ENCODE results near the gene TMEFF2. TPM values are rescaled to one million over a fixed set of nuclear protein-coding genes. Genes with fewer than 3 reads are reported as not detected.

TMEFF2 gene
- total and polyA plus RNA-seq, 2 experiments from 2014 or later = 1.7 to 2.2 TPM

GRCh38 chr2:191942090-191942738 lies 252.5 kb downstream of the TMEFF2 start:
- H3K79me2 ChIP-seq (replicated peaks; ENCODE audit: insufficient read depth) = no peaks in the 10 kb centered on the region
- no peak overlapping the region for H3K4me3 Mint-ChIP-seq
- no peak overlapping the region for H3K4me2 ChIP-seq
- no peaks in the 10 kb centered on the region for H3K27me3 ChIP-seq (ENCODE audit: insufficient read depth)
- H3K27ac Mint-ChIP-seq = no peak overlapping the region
- peak; percentile 57 for ATAC-seq
- H3K27me3 Mint-ChIP-seq (ENCODE audit: insufficient read depth, low read depth, poor library complexity) = no peaks in the 10 kb centered on the region
- H3K36me3 ChIP-seq (ENCODE audit: insufficient read depth) = no peaks in the 10 kb centered on the region
- TF ChIP-seq ZNF331 (CRISPR knock-in tag; IDR thresholded peaks at IDR 0.05; ENCODE audit: low read depth) (no peak), EZH2 (IDR thresholded peaks at IDR 0.05; ENCODE audit: low read depth, unreplicated experiment) (no peak), NANOG (IDR thresholded peaks at IDR 0.05; ENCODE audit: borderline replicate concordance) (no peak), STAT1 (IDR thresholded peaks at IDR 0.05; ENCODE audit: unreplicated experiment) (no peak), ETS1 (IDR thresholded peaks at IDR 0.05) (no peak), CTCF (conservative IDR thresholded peaks at IDR 0.05; ENCODE audit: low read depth in 2 of 2) (no peak), CREB1 (CRISPR knock-in tag; IDR thresholded peaks at IDR 0.05; ENCODE audit: low read depth) (no peak), REST (IDR thresholded peaks at IDR 0.05; ENCODE audit: unreplicated experiment) (no peak)
- H3F3A ChIP-seq (replicated peaks; ENCODE audit: low read depth) = no peaks in the 10 kb centered on the region
- H3K4me1 Mint-ChIP-seq = peaks cover 14% of the 10 kb centered on the region; the same call in 2 of the 3 replicates
- H3K4me1 ChIP-seq (ENCODE audit: insufficient read depth) = peaks cover 8% of the 10 kb centered on the region; the same call in 1 of the 2 replicates
- peak overlapping the region; percentile 80; the same call in 1 of the 2 replicates for H2AFZ ChIP-seq
- no peaks in the 10 kb centered on the region for H4K20me1 ChIP-seq (replicated peaks; ENCODE audit: insufficient read depth)
- H3K27ac ChIP-seq (ENCODE audit: low read depth) = no peak overlapping the region
- H3K9me2 ChIP-seq (ENCODE audit: insufficient read depth) = 0 out of 2 replicates have a peak, but pooled peaks cover under 1% of the 10 kb centered on the region
- no peak overlapping the region for H3K4me3 ChIP-seq
- no peaks in the 10 kb centered on the region for H3K36me3 Mint-ChIP-seq (ENCODE audit: low read depth)
- no peak for DNase-seq (ENCODE audit: low spot score)
- H3K9me3 Mint-ChIP-seq = no peaks in the 10 kb centered on the region
